Astrocyte (in vitro differentiated cells and primary cell): ENCODE data around the gene SYT4. TPM values are rescaled to one million over a fixed set of nuclear protein-coding genes. Genes with fewer than 3 reads are reported as not detected.
A peak's percentile ranks its signal among the peaks of the same experiment; 100 is the strongest.

Source experiments
- DNase-seq: peaks from one replicate; pipeline ENCODE4 v3.0.0-alpha.2; 2010; ENCODE audit warnings: low read depth
- FAIRE-seq: peaks from 2 replicates; lab custom pipeline; 2011; peaks lifted over from hg19 to GRCh38; lab: Jason Lieb, UNC
- H2AFZ ChIP-seq: 2 replicates; pipeline ENCODE4 v1.6.0; 2012; ENCODE audit warnings: low read depth, low read length, inconsistent platforms
- H3K27ac ChIP-seq: 2 replicates; pipeline ENCODE4 v1.5.1; 2011; ENCODE audit warnings: low read depth, low read length, inconsistent platforms
- H3K27me3 ChIP-seq: 2 replicates; pipeline ENCODE4 v1.6.0; 2011; ENCODE audit warnings: low read length, inconsistent platforms; ENCODE audit not compliant: insufficient read depth
- H3K36me3 ChIP-seq: 2 replicates; pipeline ENCODE4 v1.5.1; 2011; ENCODE audit warnings: low read length, inconsistent platforms; ENCODE audit not compliant: insufficient read depth
- H3K4me1 ChIP-seq: 2 replicates; pipeline ENCODE4 v1.5.1; 2011; ENCODE audit warnings: low read length, inconsistent platforms; ENCODE audit not compliant: insufficient read depth
- H3K4me2 ChIP-seq: 2 replicates; pipeline ENCODE4 v1.6.0; 2012; ENCODE audit warnings: low read length, inconsistent platforms
- H3K4me3 ChIP-seq: 2 replicates; pipeline ENCODE4 v1.5.1; 2011; ENCODE audit warnings: low read depth, mild to moderate bottlenecking, low read length, inconsistent platforms; ENCODE audit not compliant: insufficient read depth
- H3K79me2 ChIP-seq: 2 replicates; pipeline ENCODE4 v1.6.0; 2012; ENCODE audit warnings: mild to moderate bottlenecking, low read length, inconsistent platforms; ENCODE audit not compliant: insufficient read depth
- H3K9ac ChIP-seq: 2 replicates; pipeline ENCODE4 v1.6.0; 2012; ENCODE audit warnings: mild to moderate bottlenecking, low read length, inconsistent platforms
- H3K9me3 ChIP-seq: 2 replicates; pipeline ENCODE4 v1.5.1; 2012; ENCODE audit warnings: low read depth, mild to moderate bottlenecking, low read length, inconsistent platforms; ENCODE audit not compliant: insufficient read depth
- H4K20me1 ChIP-seq: 2 replicates; pipeline ENCODE4 v1.6.0; 2012; ENCODE audit warnings: low read length, inconsistent platforms; ENCODE audit not compliant: insufficient read depth
- H3K27ac Mint-ChIP-seq: one replicate; pipeline ENCODE4 v1.8.0; 2021; ENCODE audit warnings: mild to moderate bottlenecking, mixed read lengths; ENCODE audit not compliant: unreplicated experiment
- H3K27me3 Mint-ChIP-seq: one replicate; pipeline ENCODE4 v1.8.0; 2021; ENCODE audit warnings: low read depth, mixed read lengths; ENCODE audit not compliant: unreplicated experiment
- H3K36me3 Mint-ChIP-seq: one replicate; pipeline ENCODE4 v1.8.0; 2021; ENCODE audit warnings: low read depth, mixed read lengths; ENCODE audit not compliant: unreplicated experiment
- H3K4me1 Mint-ChIP-seq: one replicate; pipeline ENCODE4 v1.8.0; 2021; ENCODE audit warnings: low read depth, mixed read lengths; ENCODE audit not compliant: unreplicated experiment
- H3K4me3 Mint-ChIP-seq: one replicate; pipeline ENCODE4 v1.8.0; 2021; ENCODE audit warnings: mild to moderate bottlenecking, moderate library complexity, mixed read lengths; ENCODE audit not compliant: unreplicated experiment
- H3K9me3 Mint-ChIP-seq: one replicate; pipeline ENCODE4 v1.8.0; 2021; ENCODE audit warnings: mild to moderate bottlenecking, mixed read lengths; ENCODE audit not compliant: unreplicated experiment
- EZH2 ChIP-seq: IDR thresholded peaks from 2 replicates; pipeline ENCODE4 v1.6.1; 2012; ENCODE audit warnings: mild to moderate bottlenecking, low read length, inconsistent platforms; ENCODE audit not compliant: insufficient read depth
- total RNA-seq: library from RNA; stranded (reverse); gene quantifications from 2 replicates; pipeline ENCODE4 v1.2.1, GENCODE V29; 2021
- TF ChIP-seq, protein P1 (sequence below): IDR thresholded peaks from 2 replicates; pipeline ENCODE4 v1.5.1; 2011; ENCODE audit warnings: low read depth, mild to moderate bottlenecking, inconsistent platforms, low read length, moderate library complexity; ENCODE audit not compliant: insufficient read depth

SYT4 gene
- total RNA-seq, 1 donor from 2014 or later, result not detected

DNA sequence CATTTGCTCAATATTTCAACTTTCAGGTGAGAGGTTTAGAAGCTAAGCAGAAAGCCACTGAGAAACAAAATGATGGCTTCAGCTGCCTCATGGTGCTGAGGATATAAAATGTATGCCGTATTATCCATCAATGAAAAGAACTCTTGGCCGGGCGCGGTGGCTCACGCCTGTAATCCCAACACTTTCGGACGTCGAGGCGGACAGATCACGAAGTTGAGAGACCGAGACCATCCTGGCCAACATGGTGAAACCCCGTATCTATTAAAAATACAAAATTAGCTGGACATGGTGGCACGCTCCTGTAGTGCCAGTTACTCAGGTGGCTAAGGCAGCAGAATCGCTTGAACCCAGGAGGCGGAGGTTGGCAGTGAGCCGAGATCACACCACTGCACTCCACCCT lies 6.0 kb upstream of the SYT4 start:
- H3K9ac ChIP-seq, result no peak overlapping the region
- H3K4me1 Mint-ChIP-seq, result no peaks in the 10 kb centered on the region
- no peak overlapping the region for H3K4me3 ChIP-seq
- H3K9me3 ChIP-seq, result no peaks in the 10 kb centered on the region
- no peak overlapping the region for H3K4me3 Mint-ChIP-seq
- H4K20me1 ChIP-seq, result no peaks in the 10 kb centered on the region
- TF ChIP-seq, protein P1, sequence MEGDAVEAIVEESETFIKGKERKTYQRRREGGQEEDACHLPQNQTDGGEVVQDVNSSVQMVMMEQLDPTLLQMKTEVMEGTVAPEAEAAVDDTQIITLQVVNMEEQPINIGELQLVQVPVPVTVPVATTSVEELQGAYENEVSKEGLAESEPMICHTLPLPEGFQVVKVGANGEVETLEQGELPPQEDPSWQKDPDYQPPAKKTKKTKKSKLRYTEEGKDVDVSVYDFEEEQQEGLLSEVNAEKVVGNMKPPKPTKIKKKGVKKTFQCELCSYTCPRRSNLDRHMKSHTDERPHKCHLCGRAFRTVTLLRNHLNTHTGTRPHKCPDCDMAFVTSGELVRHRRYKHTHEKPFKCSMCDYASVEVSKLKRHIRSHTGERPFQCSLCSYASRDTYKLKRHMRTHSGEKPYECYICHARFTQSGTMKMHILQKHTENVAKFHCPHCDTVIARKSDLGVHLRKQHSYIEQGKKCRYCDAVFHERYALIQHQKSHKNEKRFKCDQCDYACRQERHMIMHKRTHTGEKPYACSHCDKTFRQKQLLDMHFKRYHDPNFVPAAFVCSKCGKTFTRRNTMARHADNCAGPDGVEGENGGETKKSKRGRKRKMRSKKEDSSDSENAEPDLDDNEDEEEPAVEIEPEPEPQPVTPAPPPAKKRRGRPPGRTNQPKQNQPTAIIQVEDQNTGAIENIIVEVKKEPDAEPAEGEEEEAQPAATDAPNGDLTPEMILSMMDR, result no peak
- TF ChIP-seq EZH2, result no peak
- DNase-seq (no peak), FAIRE-seq (no peak)
- no peak overlapping the region for H3K4me2 ChIP-seq
- no peak overlapping the region for H3K27ac Mint-ChIP-seq
- H3K4me1 ChIP-seq, result no peaks in the 10 kb centered on the region
- H3K27me3 ChIP-seq, result peaks cover 2% of the 10 kb centered on the region
- H3K79me2 ChIP-seq, result no peaks in the 10 kb centered on the region
- H3K36me3 ChIP-seq, result no peaks in the 10 kb centered on the region
- H3K36me3 Mint-ChIP-seq, result no peaks in the 10 kb centered on the region
- H2AFZ ChIP-seq, result no peak overlapping the region
- no peaks in the 10 kb centered on the region for H3K27me3 Mint-ChIP-seq
- no peaks in the 10 kb centered on the region for H3K9me3 Mint-ChIP-seq
- H3K27ac ChIP-seq, result no peak overlapping the region

DNA sequence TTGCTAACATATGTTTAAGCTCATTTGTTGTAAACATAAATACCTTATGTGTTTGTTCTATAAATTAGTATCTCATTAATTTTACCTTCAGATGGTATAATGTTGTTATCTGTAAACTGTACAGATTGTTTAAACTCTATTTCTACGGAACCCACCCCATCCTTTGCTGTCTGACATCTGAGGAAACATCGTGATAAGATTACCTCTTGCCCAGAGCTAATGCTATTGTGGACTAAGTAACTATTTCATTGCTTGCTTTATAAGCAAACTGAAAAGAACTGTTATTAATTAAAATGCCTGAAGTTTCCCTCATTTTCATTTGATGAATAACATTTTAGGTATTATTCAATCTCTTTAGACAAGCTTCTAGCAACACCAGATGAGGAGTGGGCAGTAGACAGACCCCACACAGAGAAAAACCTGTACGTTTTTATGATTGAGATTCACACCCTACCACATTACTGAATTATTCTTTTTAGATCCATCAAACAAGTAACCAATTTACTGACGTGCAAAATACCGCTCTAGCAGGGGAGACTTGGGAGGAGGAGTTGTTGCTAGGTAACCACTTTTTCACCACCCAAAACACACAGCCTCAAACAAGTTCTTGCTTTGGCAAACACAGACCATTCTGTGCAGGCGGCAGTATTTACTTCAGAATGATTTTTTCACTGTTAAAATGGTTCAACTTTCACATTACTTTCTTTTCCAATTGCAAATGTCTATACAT lies 1.9 kb upstream of the SYT4 start:
- H3K27ac Mint-ChIP-seq, result no peak overlapping the region
- H2AFZ ChIP-seq, result no peak overlapping the region
- no peaks in the 10 kb centered on the region for H3K9me3 ChIP-seq
- H3K36me3 ChIP-seq, result no peaks in the 10 kb centered on the region
- no peaks in the 10 kb centered on the region for H4K20me1 ChIP-seq
- TF ChIP-seq, protein P1, result no peak
- no peak for TF ChIP-seq EZH2
- peaks cover 8% of the 10 kb centered on the region for H3K27me3 ChIP-seq
- H3K36me3 Mint-ChIP-seq, result no peaks in the 10 kb centered on the region
- no peaks in the 10 kb centered on the region for H3K4me1 Mint-ChIP-seq
- H3K4me3 Mint-ChIP-seq, result no peak overlapping the region
- H3K79me2 ChIP-seq, result no peaks in the 10 kb centered on the region
- peaks cover 3% of the 10 kb centered on the region for H3K27me3 Mint-ChIP-seq
- H3K4me1 ChIP-seq, result no peaks in the 10 kb centered on the region
- FAIRE-seq, result no peak
- peak; percentile 31 for DNase-seq
- no peak overlapping the region for H3K27ac ChIP-seq
- H3K9ac ChIP-seq, result no peak overlapping the region
- no peaks in the 10 kb centered on the region for H3K9me3 Mint-ChIP-seq
- H3K4me3 ChIP-seq, result no peak overlapping the region
- H3K4me2 ChIP-seq, result no peak overlapping the region

DNA sequence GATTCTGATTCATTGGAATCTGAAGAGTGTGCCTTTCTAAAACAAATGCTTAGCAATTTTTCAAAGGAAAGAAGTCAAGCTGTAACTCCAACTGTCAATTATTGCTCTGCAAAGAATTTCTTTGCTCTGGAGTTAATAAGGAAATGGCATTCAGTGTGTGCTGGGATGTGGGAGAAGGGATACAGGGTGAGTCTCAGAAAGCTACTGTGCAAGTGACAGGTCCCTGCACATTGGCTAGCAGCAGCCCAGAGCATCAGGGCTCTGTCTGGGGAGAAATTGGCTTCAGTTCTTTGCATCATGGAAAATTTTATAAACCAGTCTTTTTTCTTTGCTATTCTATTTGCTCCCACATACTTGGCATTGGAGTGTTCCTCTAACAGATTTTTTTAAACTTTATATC lies 1.1 kb upstream of the SYT4 start:
- Histone ChIP-seq H2AFZ (no peak overlapping the region), H3K36me3 (no peaks in the 10 kb centered on the region), H3K27ac (no peak overlapping the region), H3K9ac (no peak overlapping the region), H3K9me3 (no peaks in the 10 kb centered on the region), H3K4me2 (no peak overlapping the region), H3K4me3 (no peak overlapping the region), H3K4me1 (no peaks in the 10 kb centered on the region), H3K79me2 (no peaks in the 10 kb centered on the region), H4K20me1 (no peaks in the 10 kb centered on the region), H3K27me3 (peaks cover 8% of the 10 kb centered on the region)
- DNase-seq (no peak), FAIRE-seq (no peak)
- H3K4me3 Mint-ChIP-seq, result no peak overlapping the region
- no peaks in the 10 kb centered on the region for H3K9me3 Mint-ChIP-seq
- TF ChIP-seq, protein P1, result no peak
- TF ChIP-seq EZH2, result no peak
- H3K27me3 Mint-ChIP-seq, result peaks cover 3% of the 10 kb centered on the region
- H3K36me3 Mint-ChIP-seq, result no peaks in the 10 kb centered on the region
- no peak overlapping the region for H3K27ac Mint-ChIP-seq
- H3K4me1 Mint-ChIP-seq, result no peaks in the 10 kb centered on the region
